IgD-negative memory B cell (primary cell): ENCODE data around the gene RPS5. TPM values are rescaled to one million over a fixed set of nuclear protein-coding genes. Genes with fewer than 3 reads are reported as not detected.

Experiments
- H3K27ac Mint-ChIP-seq, 3 donors: one replicate each; pipeline ENCODE4 v1.8.0; 2020 to 2022; ENCODE audit warnings: mild to moderate bottlenecking in 3 of 3, mixed read lengths in 3 of 3, moderate library complexity in 1 of 3
- H3K27me3 Mint-ChIP-seq: one replicate; pipeline ENCODE4 v1.8.0; 2021; ENCODE audit warnings: mixed read lengths
- H3K36me3 Mint-ChIP-seq: one replicate; pipeline ENCODE4 v1.8.0; 2020; ENCODE audit warnings: mild to moderate bottlenecking, mixed read lengths
- H3K4me1 Mint-ChIP-seq, 3 donors: one replicate each; pipeline ENCODE4 v1.8.0; 2020 to 2022; ENCODE audit warnings: mixed read lengths in 3 of 3, mild to moderate bottlenecking in 1 of 3
- H3K4me3 Mint-ChIP-seq, 4 donors: one replicate each; pipeline ENCODE4 v1.8.0; 2020 to 2022; ENCODE audit warnings: mild to moderate bottlenecking in 4 of 4, mixed read lengths in 4 of 4, moderate library complexity in 3 of 4
- H3K9me3 Mint-ChIP-seq, 3 donors: one replicate each; pipeline ENCODE4 v1.8.0; 2020 to 2021; ENCODE audit warnings: mixed read lengths in 3 of 3, mild to moderate bottlenecking in 1 of 3
- polyA plus RNA-seq: library from polyadenylated mRNA; unstranded; fragments of 300-500 nt; fragmentation: Illumina TruSeq; gene quantifications from one replicate; pipeline ENCODE4 v1.2.3, GENCODE V29; 2021

The RPS5 gene
- polyA plus RNA-seq, 1 donor from 2014 or later = 1,545 TPM

- Mint-ChIP-seq H3K27me3 (no peaks in the 10 kb centered on the region), H3K27ac (peak overlapping the region; percentile 95 to 99 (median 95)), H3K36me3 (peaks cover 12% of the 10 kb centered on the region), H3K9me3 (no peaks in the 10 kb centered on the region), H3K4me1 (peaks cover 16 to 27% (median 25%) of the 10 kb centered on the region in 3 donors), H3K4me3 (peak overlapping the region; percentile 90 to 99 (median 95))
These were observed 487 bp downstream of the RPS5 start for GRCh38 chr19:58387338-58388174.

- H3K4me1 Mint-ChIP-seq = peaks cover 17 to 27% (median 23%) of the 10 kb centered on the region in 3 donors
- peaks cover 12% of the 10 kb centered on the region for H3K36me3 Mint-ChIP-seq
- H3K27me3 Mint-ChIP-seq = no peaks in the 10 kb centered on the region
- H3K9me3 Mint-ChIP-seq = no peaks in the 10 kb centered on the region
- H3K27ac Mint-ChIP-seq = peak overlapping the region in 2 of 3 donors; percentile 95 to 99
- H3K4me3 Mint-ChIP-seq = peak overlapping the region; percentile 90 to 99 (median 95)
These were observed 1.1 kb downstream of the RPS5 start for GRCh38 chr19:58388175-58388526.

DNA sequence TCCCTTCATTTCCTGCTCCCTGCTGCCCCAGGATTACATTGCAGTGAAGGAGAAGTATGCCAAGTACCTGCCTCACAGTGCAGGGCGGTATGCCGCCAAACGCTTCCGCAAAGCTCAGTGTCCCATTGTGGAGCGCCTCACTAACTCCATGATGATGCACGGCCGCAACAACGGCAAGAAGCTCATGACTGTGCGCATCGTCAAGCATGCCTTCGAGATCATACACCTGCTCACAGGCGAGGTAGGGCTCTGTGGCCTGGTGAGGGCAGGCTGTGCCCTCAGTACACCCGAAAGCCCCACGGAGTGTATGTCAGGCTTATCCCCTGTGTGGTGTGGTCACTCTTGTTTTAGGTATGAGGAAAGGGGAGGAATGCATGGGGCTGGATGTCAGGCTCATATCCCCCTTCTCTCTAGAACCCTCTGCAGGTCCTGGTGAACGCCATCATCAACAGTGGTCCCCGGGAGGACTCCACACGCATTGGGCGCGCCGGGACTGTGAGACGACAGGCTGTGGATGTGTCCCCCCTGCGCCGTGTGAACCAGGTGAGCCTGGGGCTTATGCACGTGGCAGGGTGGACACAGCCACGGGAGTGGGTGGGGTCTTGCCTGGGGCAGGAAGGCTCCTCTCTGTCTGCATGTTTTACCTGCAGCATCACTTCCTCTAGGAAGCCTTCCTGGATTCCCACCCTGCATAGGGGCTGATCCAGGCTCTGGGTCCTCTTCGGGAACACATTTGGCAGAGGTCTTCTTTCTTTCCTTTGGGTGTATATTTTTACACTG, 6.1 kb downstream of the RPS5 start:
- Mint-ChIP-seq H3K4me3 (peak overlapping the region in 2 of 4 donors; percentile 25 to 32), H3K27ac (peak overlapping the region in 1 of 3 donors; percentile 33), H3K4me1 (peaks cover 8 to 14% (median 9%) of the 10 kb centered on the region in 3 donors)

GRCh38 chr19:58393725-58394033, 6.6 kb downstream of the RPS5 start:
- no peaks in the 10 kb centered on the region for H3K9me3 Mint-ChIP-seq
- peak overlapping the region in 1 of 3 donors; percentile 33 for H3K27ac Mint-ChIP-seq
- peaks cover 5 to 11% (median 8%) of the 10 kb centered on the region in 3 donors for H3K4me1 Mint-ChIP-seq
- H3K4me3 Mint-ChIP-seq = peak overlapping the region in 1 of 4 donors; percentile 32
- peaks cover 13% of the 10 kb centered on the region for H3K36me3 Mint-ChIP-seq
- peaks cover 11% of the 10 kb centered on the region for H3K27me3 Mint-ChIP-seq

More for the DNA sequence above, 6.1 kb downstream of the RPS5 start:
- peaks cover 15% of the 10 kb centered on the region for H3K36me3 Mint-ChIP-seq
- H3K9me3 Mint-ChIP-seq = no peaks in the 10 kb centered on the region
- peaks cover 11% of the 10 kb centered on the region for H3K27me3 Mint-ChIP-seq

- Mint-ChIP-seq H3K9me3 (peaks cover 0 to 3% (median 0%) of the 10 kb centered on the region in 3 donors), H3K4me1 (peaks cover 2 to 4% (median 3%) of the 10 kb centered on the region in 3 donors), H3K27ac (no peak overlapping the region), H3K4me3 (no peak overlapping the region), H3K27me3 (peaks cover 13% of the 10 kb centered on the region), H3K36me3 (peaks cover 10% of the 10 kb centered on the region)
These were observed 7.8 kb downstream of the RPS5 start for GRCh38 chr19:58394821-58395219.

- H3K4me1 Mint-ChIP-seq = peaks cover 2 to 4% (median 3%) of the 10 kb centered on the region in 3 donors
- peaks cover 0 to 3% (median 0%) of the 10 kb centered on the region in 3 donors for H3K9me3 Mint-ChIP-seq
- H3K4me3 Mint-ChIP-seq = no peak within 1 kb of the TSS
- peaks cover 13% of the 10 kb centered on the region for H3K27me3 Mint-ChIP-seq
- no peak within 1 kb of the TSS for H3K27ac Mint-ChIP-seq
- peaks cover 10% of the 10 kb centered on the region for H3K36me3 Mint-ChIP-seq
These were observed 8.3 kb downstream of the RPS5 start, which contains the start of gene RNF225 for GRCh38 chr19:58395220-58395978. Gene RNF225 (plus strand): TSS chr19:58395656. CDS start chr19:58396090, 434 bp downstream.

DNA sequence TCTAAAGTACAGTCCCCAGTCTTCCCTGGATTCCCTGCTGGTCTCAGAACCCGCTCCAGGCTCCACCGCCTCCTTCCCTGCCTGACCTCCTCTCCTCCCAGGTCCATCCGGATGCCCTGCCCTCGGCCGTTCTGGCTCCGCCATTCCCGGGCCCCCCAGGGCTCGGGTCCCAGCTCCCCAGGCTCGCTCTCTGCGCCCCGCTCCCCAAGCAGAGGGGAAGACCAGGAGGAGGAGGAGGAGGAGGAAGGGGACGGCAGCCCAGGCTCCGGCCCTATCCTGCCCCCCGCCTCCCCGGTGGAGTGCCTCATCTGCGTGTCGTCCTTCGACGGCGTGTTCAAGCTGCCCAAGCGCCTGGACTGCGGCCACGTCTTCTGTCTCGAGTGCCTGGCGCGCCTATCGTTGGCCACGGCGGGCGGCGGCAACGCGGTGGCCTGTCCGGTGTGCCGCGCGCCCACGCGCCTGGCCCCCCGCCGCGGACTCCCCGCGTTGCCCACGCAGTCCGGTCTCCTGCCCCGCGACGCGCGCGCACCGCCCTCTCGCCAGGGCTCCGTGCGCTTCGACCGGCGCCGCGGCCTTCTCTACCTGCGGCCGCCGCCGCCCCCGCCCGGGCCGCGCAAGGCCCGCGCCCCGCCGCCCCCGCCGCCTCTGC, 9.0 kb downstream of the RPS5 start:
- Mint-ChIP-seq H3K27ac (no peak overlapping the region), H3K27me3 (peaks cover 13% of the 10 kb centered on the region), H3K36me3 (peaks cover 5% of the 10 kb centered on the region), H3K4me1 (peaks cover 2 to 6% (median 5%) of the 10 kb centered on the region in 3 donors), H3K9me3 (peaks cover 0 to 3% (median 0%) of the 10 kb centered on the region in 3 donors), H3K4me3 (no peak overlapping the region)

GRCh38 chr19:58396691-58397532, 9.8 kb downstream of the RPS5 start:
- H3K36me3 Mint-ChIP-seq = peaks cover 5% of the 10 kb centered on the region
- H3K27me3 Mint-ChIP-seq = peaks cover 13% of the 10 kb centered on the region
- H3K4me1 Mint-ChIP-seq = peaks cover 5 to 9% (median 8%) of the 10 kb centered on the region in 3 donors
- H3K4me3 Mint-ChIP-seq = no peak overlapping the region
- no peak overlapping the region for H3K27ac Mint-ChIP-seq
- H3K9me3 Mint-ChIP-seq = peaks cover 0 to 3% (median 0%) of the 10 kb centered on the region in 3 donors

DNA sequence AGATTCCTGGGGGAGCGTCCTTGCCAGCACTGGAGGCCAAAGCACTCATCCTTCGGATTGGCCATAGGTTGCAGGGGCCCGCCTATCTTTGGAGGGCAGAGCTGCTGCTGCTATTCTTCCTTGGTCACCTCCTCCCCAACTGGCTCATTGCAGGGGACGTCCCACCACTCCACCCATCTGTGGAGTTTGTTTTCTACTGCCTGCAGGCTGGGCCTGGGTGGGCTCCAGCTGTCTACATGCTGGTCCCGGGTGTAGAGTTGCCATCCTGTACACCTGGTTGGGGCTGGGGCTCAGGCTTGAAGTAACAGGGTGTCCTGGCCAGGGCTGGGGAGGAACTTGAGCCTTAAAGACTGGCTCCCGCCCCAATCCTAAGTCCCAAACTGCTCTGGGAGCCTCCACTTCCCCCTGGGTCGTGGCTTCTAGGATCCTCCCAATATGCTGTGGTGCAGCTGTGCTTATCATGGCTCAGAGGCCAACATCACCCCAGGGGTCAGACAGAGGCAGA, 10.5 kb downstream of the RPS5 start:
- Mint-ChIP-seq H3K4me1 (peaks cover 5 to 9% (median 8%) of the 10 kb centered on the region in 3 donors), H3K27ac (no peak overlapping the region), H3K36me3 (peaks cover 5% of the 10 kb centered on the region), H3K4me3 (no peak overlapping the region), H3K27me3 (peaks cover 13% of the 10 kb centered on the region), H3K9me3 (peaks cover 0 to 3% (median 0%) of the 10 kb centered on the region in 3 donors)

GRCh38 chr19:58398087-58398486, 11.0 kb downstream of the RPS5 start:
- Mint-ChIP-seq H3K36me3 (peaks cover 5% of the 10 kb centered on the region), H3K27me3 (peaks cover 13% of the 10 kb centered on the region), H3K27ac (no peak overlapping the region), H3K4me1 (peaks cover 5 to 9% (median 7%) of the 10 kb centered on the region in 3 donors), H3K4me3 (no peak overlapping the region), H3K9me3 (peaks cover 0 to 3% (median 0%) of the 10 kb centered on the region in 3 donors)

GRCh38 chr19:58398545-58398944, 11.5 kb downstream of the RPS5 start:
- Mint-ChIP-seq H3K27ac (no peak overlapping the region), H3K4me3 (no peak overlapping the region), H3K36me3 (peaks cover 5% of the 10 kb centered on the region), H3K27me3 (peaks cover 13% of the 10 kb centered on the region), H3K4me1 (peaks cover 5 to 7% (median 7%) of the 10 kb centered on the region in 3 donors), H3K9me3 (peaks cover 0 to 3% (median 0%) of the 10 kb centered on the region in 3 donors)

DNA sequence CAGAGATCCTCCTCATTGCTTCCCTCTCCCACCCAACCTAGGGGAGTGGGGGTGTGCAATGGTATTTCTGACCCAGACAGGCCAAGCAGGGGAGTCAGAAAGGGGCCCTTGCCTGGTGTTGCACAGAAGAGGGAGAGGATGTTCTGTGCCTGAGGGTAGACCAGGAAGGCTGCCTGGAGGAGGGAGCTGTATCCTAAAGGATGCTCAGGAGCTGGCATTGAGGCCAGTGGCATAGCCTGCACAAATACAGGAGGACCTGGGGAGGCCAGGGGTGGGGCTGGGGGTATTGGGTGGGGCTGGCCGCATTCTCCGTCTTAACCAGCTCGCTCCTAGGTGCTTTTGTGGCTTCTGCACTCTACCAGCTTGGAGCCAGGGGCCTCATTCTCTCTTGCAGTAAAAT, 12.8 kb downstream of the RPS5 start:
- peaks cover 4 to 7% (median 5%) of the 10 kb centered on the region in 3 donors for H3K4me1 Mint-ChIP-seq
- peaks cover 2% of the 10 kb centered on the region for H3K36me3 Mint-ChIP-seq
- peaks cover 0 to 3% (median 0%) of the 10 kb centered on the region in 3 donors for H3K9me3 Mint-ChIP-seq
- H3K27me3 Mint-ChIP-seq = peaks cover 13% of the 10 kb centered on the region
- peak overlapping the region in 3 of 4 donors; percentile 43 to 77 (median 63) for H3K4me3 Mint-ChIP-seq
- H3K27ac Mint-ChIP-seq = peak overlapping the region; percentile 22 to 90 (median 78)

DNA sequence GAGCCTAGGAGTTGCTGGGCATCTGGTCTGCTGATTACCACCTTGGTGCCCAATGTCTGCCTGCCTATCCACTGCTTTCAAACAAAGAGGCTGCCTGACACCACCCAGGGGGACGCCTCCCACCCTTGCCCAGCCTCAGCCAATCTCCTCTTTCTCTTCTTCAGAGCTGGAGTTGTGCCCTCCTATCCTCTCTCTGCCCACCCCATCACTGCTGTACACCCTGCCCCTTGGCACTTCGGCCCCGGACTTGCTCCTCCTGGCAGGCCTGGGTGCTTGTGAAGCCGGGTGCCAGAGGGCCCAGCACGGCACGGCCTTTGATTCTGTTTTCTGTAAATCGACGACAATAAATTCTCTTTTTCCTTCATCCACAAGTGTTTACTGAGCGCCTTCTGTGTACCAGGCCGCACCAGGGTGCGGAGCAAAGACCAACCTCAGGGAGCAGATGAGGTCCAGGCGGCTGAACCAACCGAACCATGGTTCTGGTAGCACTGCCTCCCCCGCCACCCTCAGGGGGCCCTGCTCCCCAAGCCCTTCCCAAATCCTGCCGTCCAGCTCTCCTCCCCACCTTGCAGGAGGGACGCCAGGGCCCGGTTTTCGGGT, 13.3 kb downstream of the RPS5 start:
- no peak overlapping the region for H3K27ac Mint-ChIP-seq
- H3K4me1 Mint-ChIP-seq = peaks cover 4 to 7% (median 5%) of the 10 kb centered on the region in 3 donors
- H3K36me3 Mint-ChIP-seq = peaks cover 2% of the 10 kb centered on the region
- peak overlapping the region; percentile 43 to 98 (median 86) for H3K4me3 Mint-ChIP-seq
- peaks cover 0 to 3% (median 0%) of the 10 kb centered on the region in 3 donors for H3K9me3 Mint-ChIP-seq
- H3K27me3 Mint-ChIP-seq = peaks cover 13% of the 10 kb centered on the region
